Measurements from ENCODE around the gene PRELID3B.

- TF ChIP-seq CTCF (conservative IDR thresholded peaks at IDR 0.05; ENCODE audit: low read length) = no peak
- no peak for TF ChIP-seq EZH2phosphoT487 (IDR thresholded peaks at IDR 0.05; ENCODE audit: borderline replicate concordance)
These were observed 21.5 kb downstream of the PRELID3B start for GRCh38 chr20:59020938-59021551.

Data from Loucy (cell line).